CD14-positive monocyte (primary cell): ENCODE results near the gene MTUS2. TPM values are rescaled to one million over a fixed set of nuclear protein-coding genes. Genes with fewer than 3 reads are reported as not detected.

Source experiments
- DNase-seq, 3 donors: peaks; one replicate each; pipeline ENCODE4 v3.0.0-alpha.2; 2011 to 2022
- H2AFZ ChIP-seq: 2 replicates; pipeline ENCODE4 v1.6.0; 2012; ENCODE audit warnings: mild to moderate bottlenecking, low read depth, low read length, inconsistent platforms; ENCODE audit not compliant: insufficient read depth, poor library complexity, severe bottlenecking
- H3K27ac ChIP-seq, 2 donors: 1 replicate in 1 of 2; 2 replicates in 1 of 2; pipeline ENCODE4 v1.5.1; 2012 to 2013; ENCODE audit warnings: low read length in 2 of 2, control low read depth in 1 of 2, inconsistent platforms in 1 of 2, low read depth in 1 of 2, mild to moderate bottlenecking in 1 of 2
- H3K27me3 ChIP-seq, 2 donors: one replicate each; pipeline versions ENCODE4 v1.6.0 to v1.6.1; 2011 to 2013; ENCODE audit warnings: low read length in 2 of 2; ENCODE audit not compliant: control insufficient read depth in 2 of 2, insufficient read depth in 2 of 2
- H3K36me3 ChIP-seq, 2 donors: replicated peaks in 1 of 2; 1 replicate in 1 of 2; 2 replicates in 1 of 2; pipeline versions ENCODE4 v1.5.1 to v1.6.1; 2012 to 2013; ENCODE audit warnings: low read length in 2 of 2, control low read depth in 1 of 2, inconsistent platforms in 1 of 2, mild to moderate bottlenecking in 1 of 2; ENCODE audit not compliant: insufficient read depth in 2 of 2, control insufficient read depth in 1 of 2
- H3K4me1 ChIP-seq, 2 donors: 1 replicate in 1 of 2; 2 replicates in 1 of 2; pipeline versions ENCODE4 v1.5.1 to v1.6.1; 2012 to 2013; ENCODE audit warnings: low read length in 2 of 2, control low read depth in 1 of 2, inconsistent platforms in 1 of 2, mild to moderate bottlenecking in 1 of 2, moderate library complexity in 1 of 2; ENCODE audit not compliant: insufficient read depth in 2 of 2, control insufficient read depth in 1 of 2
- H3K4me2 ChIP-seq: replicated peaks from 2 replicates; pipeline ENCODE3; 2012; ENCODE audit warnings: low read length, moderate library complexity, mild to moderate bottlenecking; ENCODE audit not compliant: poor library complexity, severe bottlenecking; ENCODE audit errors: extremely low read depth
- H3K4me3 ChIP-seq, 3 experiments: fragments of 200-600 bp in 1 of 3; sonication (generic) in 1 of 3; replicated peaks in 1 of 3; 1 replicate in 2 of 3; 2 replicates in 1 of 3; pipeline ENCODE4 v1.5.1; 2011 to 2013; ENCODE audit warnings: low read length in 3 of 3, mild to moderate bottlenecking in 3 of 3, control low read depth in 2 of 3, low read depth in 2 of 3, inconsistent platforms in 1 of 3, moderate library complexity in 1 of 3
- H3K79me2 ChIP-seq: 2 replicates; pipeline ENCODE4 v1.6.0; 2012; ENCODE audit warnings: mild to moderate bottlenecking, control low read depth, inconsistent platforms, low read length, moderate library complexity; ENCODE audit not compliant: insufficient read depth
- H3K9ac ChIP-seq: 2 replicates; pipeline ENCODE4 v1.6.0; 2017; ENCODE audit warnings: low read length, mild to moderate bottlenecking; ENCODE audit not compliant: insufficient read depth, poor library complexity, severe bottlenecking
- H3K9me3 ChIP-seq, 2 donors: replicated peaks in 1 of 2; 1 replicate in 1 of 2; 2 replicates in 1 of 2; pipeline versions ENCODE4 v1.5.1 to v1.6.1; 2012 to 2013; ENCODE audit warnings: low read length in 2 of 2, control low read depth in 1 of 2; ENCODE audit not compliant: control insufficient read depth in 1 of 2, insufficient read depth in 1 of 2
- H4K20me1 ChIP-seq: 2 replicates; pipeline ENCODE4 v1.6.0; 2012; ENCODE audit warnings: mild to moderate bottlenecking, low read length, control low read depth, moderate library complexity; ENCODE audit not compliant: insufficient read depth
- H3K27ac Mint-ChIP-seq, 7 donors: one replicate each; pipeline ENCODE4 v1.8.0; 2020; ENCODE audit warnings: mild to moderate bottlenecking in 7 of 7, mixed read lengths in 7 of 7, moderate library complexity in 6 of 7, inconsistent platforms in 2 of 7
- H3K27me3 Mint-ChIP-seq, 3 donors: one replicate each; pipeline ENCODE4 v1.8.0; 2021 to 2022; ENCODE audit warnings: low read depth in 3 of 3, mild to moderate bottlenecking in 3 of 3, mixed read lengths in 3 of 3, moderate library complexity in 3 of 3, inconsistent platforms in 1 of 3
- H3K36me3 Mint-ChIP-seq, 2 donors: one replicate each; pipeline ENCODE4 v1.8.0; 2020; ENCODE audit warnings: mixed read lengths in 2 of 2, inconsistent platforms in 1 of 2, mild to moderate bottlenecking in 1 of 2
- H3K4me1 Mint-ChIP-seq: one replicate; pipeline ENCODE4 v1.8.0; 2020; ENCODE audit warnings: mild to moderate bottlenecking, mixed read lengths
- H3K4me3 Mint-ChIP-seq, 2 donors: one replicate each; pipeline ENCODE4 v1.8.0; 2020; ENCODE audit warnings: mild to moderate bottlenecking in 2 of 2, mixed read lengths in 2 of 2, moderate library complexity in 1 of 2
- H3K9me3 Mint-ChIP-seq, 7 donors: one replicate each; pipeline ENCODE4 v1.8.0; 2020 to 2022; ENCODE audit warnings: mixed read lengths in 7 of 7, mild to moderate bottlenecking in 6 of 7, moderate library complexity in 6 of 7, inconsistent platforms in 2 of 7
- WGBS: methylation state at CpG from one replicate; pipeline ENCODE4 v1.1.5; 2013; ENCODE audit warnings: missing lambda C conversion rate; ENCODE audit not compliant: insufficient coverage; 5-methylcytosine and 5-hydroxymethylcytosine counted together
- intact Hi-C, 2 donors: fragments of 100-400 bp; cut with micrococcal nuclease; formaldehyde crosslinking; loops; one replicate each; pipeline versions ENCODE4 v1.15.0 to v1.15.1; 2023
- polyA plus RNA-seq, 3 donors: library from polyadenylated mRNA; depleted of rRNA in 1 of 3; unstranded in 2 of 3; stranded (reverse) in 1 of 3; fragments of 300-500 nt in 2 of 3; fragments of >200 nt in 1 of 3; fragmentation: Illumina TruSeq in 2 of 3; gene quantifications; 1 replicate in 2 of 3; 2 replicates in 1 of 3; pipeline ENCODE4 v1.2.3, GENCODE V29; 2012 to 2021
- TF ChIP-seq, protein P1 (sequence below): fragments of 200-600 bp; IDR thresholded peaks from one replicate; pipeline ENCODE4 v1.8.0; 2022; ENCODE audit warnings: antibody characterized with exemption, mild to moderate bottlenecking

The MTUS2 gene
- polyA plus RNA-seq, 3 donors = 0.04 TPM; not detected in 2

DNA sequence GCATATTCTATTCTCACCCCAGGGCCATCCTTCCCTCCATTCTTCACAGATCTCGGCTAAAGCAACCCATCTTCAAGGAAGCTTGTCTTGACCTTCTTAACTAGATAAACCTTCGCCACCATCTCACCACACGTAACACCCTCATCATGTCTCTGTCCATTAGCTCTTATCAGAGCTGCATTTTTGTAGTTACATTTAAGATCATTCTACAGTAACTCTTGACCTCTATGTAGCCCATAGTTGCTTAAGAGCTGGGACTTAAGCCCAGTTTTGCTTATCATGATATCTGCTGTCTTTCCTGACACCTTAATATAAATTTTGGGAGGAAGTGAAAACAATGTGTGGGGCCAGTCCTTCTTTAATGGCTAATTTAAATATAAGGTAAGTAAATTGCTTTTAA, 345.1 kb downstream of the MTUS2 start:
- TF ChIP-seq, protein P1, sequence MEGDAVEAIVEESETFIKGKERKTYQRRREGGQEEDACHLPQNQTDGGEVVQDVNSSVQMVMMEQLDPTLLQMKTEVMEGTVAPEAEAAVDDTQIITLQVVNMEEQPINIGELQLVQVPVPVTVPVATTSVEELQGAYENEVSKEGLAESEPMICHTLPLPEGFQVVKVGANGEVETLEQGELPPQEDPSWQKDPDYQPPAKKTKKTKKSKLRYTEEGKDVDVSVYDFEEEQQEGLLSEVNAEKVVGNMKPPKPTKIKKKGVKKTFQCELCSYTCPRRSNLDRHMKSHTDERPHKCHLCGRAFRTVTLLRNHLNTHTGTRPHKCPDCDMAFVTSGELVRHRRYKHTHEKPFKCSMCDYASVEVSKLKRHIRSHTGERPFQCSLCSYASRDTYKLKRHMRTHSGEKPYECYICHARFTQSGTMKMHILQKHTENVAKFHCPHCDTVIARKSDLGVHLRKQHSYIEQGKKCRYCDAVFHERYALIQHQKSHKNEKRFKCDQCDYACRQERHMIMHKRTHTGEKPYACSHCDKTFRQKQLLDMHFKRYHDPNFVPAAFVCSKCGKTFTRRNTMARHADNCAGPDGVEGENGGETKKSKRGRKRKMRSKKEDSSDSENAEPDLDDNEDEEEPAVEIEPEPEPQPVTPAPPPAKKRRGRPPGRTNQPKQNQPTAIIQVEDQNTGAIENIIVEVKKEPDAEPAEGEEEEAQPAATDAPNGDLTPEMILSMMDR = no peak
- no peak overlapping the region for H3K4me3 Mint-ChIP-seq
- WGBS = 100% methylated on average over 2 of the region's 3 CpGs
- Histone ChIP-seq H3K4me3 (no peak overlapping the region), H3K27ac (no peak overlapping the region), H3K79me2 (no peaks in the 10 kb centered on the region), H4K20me1 (no peaks in the 10 kb centered on the region), H3K9ac (no peak overlapping the region), H3K4me2 (no peak overlapping the region), H3K27me3 (no peaks in the 10 kb centered on the region), H3K36me3 (no peaks in the 10 kb centered on the region), H2AFZ (no peak overlapping the region), H3K9me3 (no peaks in the 10 kb centered on the region), H3K4me1 (peaks cover 17 to 20% of the 10 kb centered on the region in 2 donors)
- no peak overlapping the region for H3K27ac Mint-ChIP-seq
- intact Hi-C loops = no loop called here
- DNase-seq = no peak
- H3K27me3 Mint-ChIP-seq = peaks cover 0 to 3% (median 0%) of the 10 kb centered on the region in 3 donors
- peaks cover 25% of the 10 kb centered on the region for H3K4me1 Mint-ChIP-seq
- H3K36me3 Mint-ChIP-seq = no peaks in the 10 kb centered on the region
- peaks cover 0 to 3% (median 0%) of the 10 kb centered on the region in 7 donors for H3K9me3 Mint-ChIP-seq

DNA sequence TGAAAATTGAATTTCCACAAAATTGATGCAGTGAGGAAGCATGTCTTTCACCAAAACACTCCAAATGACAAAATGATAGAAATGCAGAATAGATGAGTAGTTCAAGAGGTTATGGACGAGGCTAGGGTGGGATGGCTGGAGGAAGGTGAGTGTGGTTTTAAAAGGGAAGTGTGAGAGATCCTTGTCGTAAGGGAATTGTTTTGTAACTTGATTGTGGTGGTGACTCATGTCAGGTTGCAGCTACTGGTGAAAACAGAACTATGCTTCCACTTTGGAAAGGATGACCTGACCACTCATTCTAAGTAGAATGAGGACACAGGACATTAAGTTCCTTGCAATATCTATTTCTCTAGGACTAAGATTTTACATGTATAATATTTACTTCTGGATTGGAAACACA, 345.7 kb downstream of the MTUS2 start:
- intact Hi-C loops = no loop called here

More for the DNA sequence above, 345.7 kb downstream of the MTUS2 start:
- Histone ChIP-seq H4K20me1 (no peaks in the 10 kb centered on the region), H3K27me3 (no peaks in the 10 kb centered on the region), H3K4me2 (peak overlapping the region; percentile 12), H3K79me2 (no peaks in the 10 kb centered on the region), H3K4me3 (no peak overlapping the region), H2AFZ (no peak overlapping the region), H3K27ac (no peak overlapping the region), H3K9me3 (no peaks in the 10 kb centered on the region), H3K36me3 (no peaks in the 10 kb centered on the region), H3K9ac (no peak overlapping the region), H3K4me1 (peaks cover 17 to 19% of the 10 kb centered on the region in 2 donors)
- peak overlapping the region in 1 of 2 donors; percentile 44 for H3K4me3 Mint-ChIP-seq
- TF ChIP-seq, protein P1 = no peak
- H3K27ac Mint-ChIP-seq = peak overlapping the region in 2 of 7 donors; percentile 1 to 35
- H3K4me1 Mint-ChIP-seq = peaks cover 23% of the 10 kb centered on the region
- H3K27me3 Mint-ChIP-seq = peaks cover 0 to 3% (median 0%) of the 10 kb centered on the region in 3 donors
- H3K9me3 Mint-ChIP-seq = peaks cover 0 to 3% (median 0%) of the 10 kb centered on the region in 7 donors
- DNase-seq = peak in 2 of 3 donors; percentile 11 to 66
- H3K36me3 Mint-ChIP-seq = no peaks in the 10 kb centered on the region
- WGBS = 0% methylated on average over 2 of the region's 2 CpGs
